Fibroblast of skin of back (primary cell): Measurements from ENCODE around the gene ADD3.
"Not testable (repeated sequence)": the region's sequence is repeated elsewhere in the genome, so short reads cannot be mapped to it uniquely, and the experiment has no call there.

Source experiments
- DNase-seq: peaks from one replicate; pipeline ENCODE4 v3.0.0-alpha.2; 2013

ADD3 gene

GRCh38 chr10:110035070-110035921, 27.5 kb downstream of the ADD3 start:
- DNase-seq, result no peak

DNA sequence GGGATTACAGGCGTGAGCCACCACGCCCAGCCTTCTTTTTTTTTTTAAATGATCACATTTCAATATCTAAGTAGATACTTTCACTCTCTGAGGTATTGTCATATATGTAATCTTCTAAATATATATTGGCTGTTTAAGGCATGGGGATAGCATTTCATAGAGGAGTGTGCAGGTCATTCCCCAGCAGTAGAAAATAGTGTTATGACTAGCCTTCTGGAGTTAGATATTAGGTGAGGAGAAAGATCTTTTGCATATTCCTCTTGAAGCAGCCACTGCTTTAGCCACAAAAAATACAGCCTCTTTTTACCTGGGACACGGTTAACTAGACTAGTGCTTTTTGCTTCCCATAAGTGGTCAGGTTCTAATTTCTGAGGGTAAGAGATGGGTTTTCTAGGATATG, 28.9 kb downstream of the ADD3 start:
- DNase-seq, result no peak

- DNase-seq, result no peak
Measured at GRCh38 chr10:110039254-110039653, 31.5 kb downstream of the ADD3 start.

DNA sequence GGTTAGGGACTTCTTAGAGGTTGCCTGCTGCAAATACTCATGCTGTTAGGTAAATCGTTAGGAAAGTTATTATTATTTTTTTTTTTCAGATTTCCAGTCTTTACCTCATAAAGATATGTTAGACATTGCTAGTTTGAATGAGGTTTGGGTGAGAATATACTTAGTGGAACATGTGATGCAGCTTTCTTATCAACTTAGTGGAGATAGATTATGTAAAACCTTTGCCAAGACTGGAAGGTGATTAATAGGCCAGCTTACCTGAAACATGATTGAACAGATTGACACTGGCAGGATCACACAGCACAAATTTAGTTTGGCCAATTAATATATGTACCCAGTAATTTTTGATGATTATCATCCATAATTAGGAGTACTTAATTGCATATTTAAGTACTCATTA, 32.3 kb downstream of the ADD3 start:
- DNase-seq, result no peak

- DNase-seq, result no peak
Measured at GRCh38 chr10:110040767-110041478, 33.1 kb downstream of the ADD3 start.

DNA sequence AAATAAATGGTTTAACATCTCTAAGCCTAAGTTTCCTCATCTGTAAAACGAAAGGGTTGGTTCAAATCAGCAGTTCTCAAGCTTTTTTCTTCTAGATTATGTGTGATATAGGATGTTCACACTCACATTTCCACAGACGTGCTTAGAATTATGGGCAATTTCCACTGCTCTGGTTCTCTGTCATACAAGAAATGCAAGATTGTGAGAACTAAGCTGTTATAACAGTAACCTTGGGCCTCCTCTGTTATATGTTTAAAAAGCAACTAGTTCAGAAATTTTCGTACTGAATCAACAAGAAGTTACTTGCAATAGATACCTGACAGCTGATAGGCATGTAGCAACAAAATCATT, 33.7 kb downstream of the ADD3 start:
- no peak for DNase-seq

DNA sequence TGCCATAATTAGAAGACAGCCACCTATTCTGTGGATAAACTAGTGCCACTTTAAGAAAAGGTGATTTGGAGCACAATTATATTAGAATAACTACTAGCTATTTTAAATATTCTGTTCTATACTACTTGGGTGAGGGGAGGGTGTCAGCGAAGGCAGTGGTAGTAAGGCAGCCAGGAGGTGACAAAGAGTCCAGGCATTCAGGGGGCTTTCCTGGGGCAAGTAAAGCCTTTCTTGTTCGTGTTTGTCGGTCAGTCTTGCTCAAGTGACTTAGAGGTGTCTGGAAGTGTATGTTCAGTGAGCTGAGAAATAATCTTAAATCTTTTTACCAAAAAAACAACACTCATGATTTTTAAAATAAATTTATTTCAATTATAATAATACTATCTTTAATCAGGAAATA, 34.4 kb downstream of the ADD3 start:
- DNase-seq, result peak; percentile 23

GRCh38 chr10:110042891-110043290, 35.1 kb downstream of the ADD3 start:
- peak; percentile 19 for DNase-seq

DNA sequence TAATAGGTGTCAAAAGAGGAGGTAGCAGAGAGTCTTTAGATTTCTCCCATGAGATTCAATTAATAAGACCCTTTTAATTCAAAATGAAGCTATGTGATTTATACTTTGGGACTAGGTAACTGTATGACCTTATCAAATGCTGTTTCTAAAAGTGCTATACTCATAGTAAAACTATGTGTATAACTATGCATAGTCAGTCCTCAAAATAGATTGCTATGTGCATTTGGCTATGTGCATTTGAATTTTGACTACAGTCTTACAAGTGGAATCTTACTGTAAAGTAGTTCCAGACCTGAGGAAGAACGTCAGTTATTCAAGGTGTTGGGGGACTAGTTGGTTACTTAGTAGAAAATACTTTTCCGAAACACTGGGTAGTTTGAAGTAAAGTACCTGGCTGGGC, 36.9 kb downstream of the ADD3 start:
- peak; percentile 23 for DNase-seq

GRCh38 chr10:110045772-110046171, 38.0 kb downstream of the ADD3 start:
- no peak for DNase-seq

DNA sequence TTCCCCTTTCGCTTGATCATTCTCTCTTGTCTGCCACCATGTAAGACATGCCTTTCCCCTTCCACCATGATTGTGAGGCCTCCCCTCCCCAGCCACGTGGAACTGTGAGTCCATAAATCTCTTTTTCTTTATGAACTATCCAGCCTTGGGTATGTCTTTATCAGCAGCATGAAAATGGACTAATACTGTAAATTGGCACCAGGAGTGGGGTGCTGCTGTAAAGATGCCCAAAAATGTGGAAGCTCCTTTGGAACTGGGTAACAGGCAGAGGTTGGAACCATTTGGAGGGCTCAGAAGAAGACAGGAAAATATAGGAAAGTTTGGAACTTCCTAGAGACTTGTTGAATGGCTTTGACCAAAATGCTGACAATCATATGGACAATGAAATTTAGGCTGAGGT, 40.4 kb downstream of the ADD3 start:
- DNase-seq, result not testable (repeated sequence)

- no peak for DNase-seq
Measured at GRCh38 chr10:110048781-110049180, 41.0 kb downstream of the ADD3 start.

- not testable (repeated sequence) for DNase-seq
Measured at GRCh38 chr10:110049889-110050591, 42.3 kb downstream of the ADD3 start.

DNA sequence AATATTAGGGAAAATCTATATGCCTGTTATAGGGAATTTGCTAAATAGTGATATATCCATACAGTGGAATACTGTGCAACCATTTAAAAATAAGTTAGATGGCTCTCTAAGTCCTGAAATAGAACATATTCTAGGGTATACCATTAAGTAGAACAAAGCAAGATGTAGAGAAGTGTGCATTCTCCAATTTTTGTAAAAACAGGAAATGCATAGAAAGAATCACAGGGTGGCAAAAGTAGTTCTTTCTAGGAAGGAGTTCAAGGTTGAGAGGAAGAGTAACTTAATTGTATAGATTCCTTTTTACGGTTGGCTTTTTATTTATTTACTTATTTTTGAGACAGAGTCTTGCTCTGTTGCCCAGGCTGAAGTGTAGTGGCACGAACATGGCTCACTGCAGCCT, 43.7 kb downstream of the ADD3 start:
- no peak for DNase-seq

- DNase-seq, result no peak
Measured at GRCh38 chr10:110052916-110053315, 45.1 kb downstream of the ADD3 start.

DNA sequence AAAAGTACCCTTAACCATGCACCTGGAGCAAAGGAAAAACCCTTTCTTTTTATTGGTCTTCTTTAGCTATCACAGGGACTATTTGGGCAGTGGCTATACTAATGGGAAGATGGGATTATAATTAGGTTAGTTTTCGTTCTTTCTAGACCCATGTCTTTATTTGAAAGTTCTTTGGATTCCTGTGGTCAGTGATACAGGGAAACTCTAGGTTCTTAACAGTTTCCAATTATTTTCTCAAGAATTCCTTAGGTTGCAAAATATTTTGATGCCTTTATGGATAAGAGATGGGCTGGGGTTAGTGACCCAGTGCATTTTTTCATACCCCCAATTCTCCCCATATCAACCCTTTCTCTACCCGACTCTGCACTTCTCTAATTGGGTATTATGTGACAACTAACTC, 49.0 kb downstream of the ADD3 start:
- peak; percentile 83 for DNase-seq

DNA sequence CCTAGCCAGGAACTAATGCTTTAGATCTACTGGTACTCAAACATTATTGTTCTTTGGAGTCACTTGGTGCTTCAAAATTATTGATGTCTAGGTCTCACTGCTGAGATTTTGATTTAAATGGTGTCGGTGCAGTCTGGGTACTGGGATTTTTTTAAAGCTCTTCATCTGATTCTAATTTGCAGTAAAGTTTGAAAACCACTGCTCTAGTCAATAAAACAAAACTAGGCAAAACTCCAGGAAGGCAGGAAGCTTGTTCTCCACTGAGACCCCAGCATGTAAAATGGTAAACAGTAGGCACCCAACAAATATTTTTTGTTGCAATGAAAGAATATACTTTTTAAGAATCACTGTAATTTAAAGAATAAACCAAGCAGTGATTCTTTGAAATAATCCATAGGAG, 49.7 kb downstream of the ADD3 start:
- no peak for DNase-seq

GRCh38 chr10:110058212-110058611, 50.4 kb downstream of the ADD3 start:
- no peak for DNase-seq

DNA sequence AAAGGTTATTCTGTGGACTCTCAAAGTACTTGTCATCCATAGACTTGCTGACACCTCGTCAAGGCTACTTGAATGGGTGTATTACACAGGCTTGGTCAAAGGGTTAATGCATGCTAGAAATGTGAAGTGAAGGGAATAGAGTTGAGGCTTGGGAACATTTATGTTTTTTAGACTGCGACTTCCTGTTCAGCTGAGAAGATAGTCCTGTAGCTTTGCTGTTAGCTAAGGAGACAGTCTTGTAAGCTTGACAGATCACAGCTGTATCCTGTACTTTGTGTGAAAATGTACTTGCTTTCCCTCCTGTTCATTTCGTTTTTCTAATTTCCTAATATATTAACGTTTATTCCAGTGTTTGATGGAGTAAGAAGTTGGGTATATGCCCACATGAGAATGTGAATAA, 52.1 kb downstream of the ADD3 start:
- no peak for DNase-seq

GRCh38 chr10:110061687-110062086, 53.9 kb downstream of the ADD3 start:
- no peak for DNase-seq

- no peak for DNase-seq
Measured at GRCh38 chr10:110065269-110065668, 57.5 kb downstream of the ADD3 start.

DNA sequence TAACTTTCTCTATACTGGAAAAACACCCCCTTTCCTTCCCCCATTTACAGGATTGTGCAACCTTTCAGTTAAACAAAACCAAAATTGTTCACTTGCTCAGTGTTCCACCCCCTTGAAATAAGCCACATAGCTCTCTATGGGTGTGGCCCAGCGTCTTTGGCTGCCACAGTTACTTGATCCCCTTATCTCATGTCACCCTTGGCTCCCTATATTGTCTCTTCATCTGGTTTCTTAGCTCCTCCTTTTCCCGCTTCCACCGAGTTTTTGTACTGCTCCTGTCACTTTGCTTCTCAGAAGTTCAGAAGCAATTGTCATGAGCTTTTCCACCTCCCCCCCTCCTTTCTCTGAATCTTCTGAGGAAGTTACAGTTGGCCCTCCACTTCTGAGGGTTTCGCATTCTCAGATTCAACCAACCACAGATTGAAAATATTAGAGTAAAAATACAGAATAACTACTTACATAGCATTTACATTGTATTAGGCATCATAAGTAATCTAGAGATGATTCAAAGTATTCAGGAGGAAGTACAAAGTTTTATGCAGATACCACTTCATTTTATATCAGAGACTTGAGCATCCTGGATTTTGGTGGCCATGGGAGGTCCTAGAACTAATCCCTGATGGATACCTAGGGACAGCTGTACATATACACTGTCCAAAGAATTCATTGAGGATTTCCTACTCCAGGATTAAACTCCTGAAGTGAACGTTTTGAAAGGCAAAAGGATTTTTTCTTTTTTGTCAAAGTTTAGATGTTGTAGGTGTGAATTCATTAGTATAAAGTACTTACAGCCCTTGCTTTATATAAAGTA, 60.4 kb downstream of the ADD3 start:
- DNase-seq, result peak; percentile 16

DNA sequence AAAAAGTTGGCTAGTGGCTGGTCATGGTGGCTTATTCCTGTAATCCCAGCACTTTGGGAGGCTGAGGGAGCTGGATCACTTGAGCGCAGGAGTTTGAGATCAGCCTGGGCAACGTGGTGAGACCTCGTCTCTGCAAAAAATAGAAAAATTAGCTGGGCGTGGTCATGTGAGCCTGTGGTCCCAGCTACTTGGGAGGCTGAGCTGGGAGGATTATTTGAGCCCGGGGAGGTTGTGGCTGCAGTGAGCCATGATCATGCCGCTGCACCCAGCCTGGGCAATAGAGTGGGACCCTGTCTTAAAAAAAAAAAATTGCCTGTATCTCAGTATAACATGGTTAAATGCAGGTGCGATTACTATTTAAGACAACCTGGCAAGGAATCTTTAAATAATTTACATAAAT, 61.0 kb downstream of the ADD3 start:
- DNase-seq, result no peak
